ENCODE measurements around the gene DACH1.
"Not testable (repeated sequence)": the region's sequence is repeated elsewhere in the genome, so short reads cannot be mapped to it uniquely, and the experiment has no call there.

The DACH1 gene

GRCh38 chr13:71867131-71867814 is at the start of gene DACH1:
DACH1 (minus strand) TSS chr13:71867204.
- DNase-seq: peak; percentile 7

- no peak for DNase-seq
These were observed 46.7 kb upstream of the DACH1 start for GRCh38 chr13:71913717-71914116.

GRCh38 chr13:71912524-71912923 is 45.5 kb upstream of the DACH1 start:
- no peak for DNase-seq

- DNase-seq: no peak
These were observed 39.4 kb upstream of the DACH1 start for GRCh38 chr13:71906448-71906847.

GRCh38 chr13:71902676-71903075 is 35.7 kb upstream of the DACH1 start:
- DNase-seq: no peak

GRCh38 chr13:71893506-71893905 is 26.5 kb upstream of the DACH1 start:
- not testable (repeated sequence) for DNase-seq

- DNase-seq: no peak
These were observed 19.9 kb upstream of the DACH1 start for GRCh38 chr13:71886880-71887279.

- no peak for DNase-seq
These were observed 15.1 kb upstream of the DACH1 start for GRCh38 chr13:71882120-71882519.

- DNase-seq: no peak
These were observed 13.9 kb upstream of the DACH1 start for GRCh38 chr13:71880753-71881541.

- DNase-seq: no peak
These were observed 12.9 kb upstream of the DACH1 start for GRCh38 chr13:71879808-71880344.

GRCh38 chr13:71879129-71879535 is 12.1 kb upstream of the DACH1 start:
- peak; percentile 16 for DNase-seq

GRCh38 chr13:71877256-71877653 is 10.3 kb upstream of the DACH1 start:
- DNase-seq: no peak

GRCh38 chr13:71876648-71877255 is 9.7 kb upstream of the DACH1 start:
- DNase-seq: no peak

- DNase-seq: no peak
These were observed 8.8 kb upstream of the DACH1 start for GRCh38 chr13:71875823-71876222.

GRCh38 chr13:71874458-71874857 is 7.5 kb upstream of the DACH1 start:
- no peak for DNase-seq

GRCh38 chr13:71873418-71874247 is 6.6 kb upstream of the DACH1 start:
- no peak for DNase-seq

GRCh38 chr13:71871844-71872243 is 4.8 kb upstream of the DACH1 start:
- no peak for DNase-seq

GRCh38 chr13:71871176-71871754 is 4.3 kb upstream of the DACH1 start:
- DNase-seq: no peak

GRCh38 chr13:71870100-71870499 is 3.1 kb upstream of the DACH1 start:
- no peak for DNase-seq

GRCh38 chr13:71869274-71869673 is 2.3 kb upstream of the DACH1 start:
- no peak for DNase-seq

- DNase-seq: no peak
These were observed 471 bp downstream of the DACH1 start for GRCh38 chr13:71866335-71867130.

Data from CD4-positive, alpha-beta T cell treated with Interleukin-10 for 1 hour (primary cell).